Naive thymus-derived CD4-positive, alpha-beta T cell (primary cell): Measurements from ENCODE around the gene SLC6A13. TPM values are rescaled to one million over a fixed set of nuclear protein-coding genes. Genes with fewer than 3 reads are reported as not detected.
"Not testable (repeated sequence)": the region's sequence is repeated elsewhere in the genome, so short reads cannot be mapped to it uniquely, and the experiment has no call there.

Experiments used
- ATAC-seq: fragments of 150-1000 bp; cut with Tn5 transposase; 2 replicates; pipeline ENCODE4 v1.10.0; 2021; ENCODE audit warnings: mild to moderate bottlenecking, moderate library complexity
- CTCF ChIA-PET: fragments of 350-600 bp; sonication (Branson Sonifier 250); formaldehyde crosslinking; loops from one replicate; lab custom pipeline; 2021; ENCODE audit warnings: antibody characterized with exemption; lab: Charles Lee
- POLR2A ChIA-PET: fragments of 350-600 bp; sonication (Branson Sonifier 250); formaldehyde crosslinking; loops from one replicate; lab custom pipeline; 2021; ENCODE audit warnings: antibody characterized with exemption, inconsistent platforms; lab: Charles Lee
- DNase-seq, 9 donors: peaks; one replicate each; pipeline versions ENCODE4 v3.0.0 to v3.0.0-alpha.2; 2020 to 2022; ENCODE audit warnings: mixed read lengths in 1 of 9
- H3K27ac ChIP-seq: one replicate; pipeline ENCODE4 v1.7.0; 2013; ENCODE audit warnings: mild to moderate bottlenecking, low read depth, low read length, moderate library complexity
- H3K27me3 ChIP-seq, 2 donors: one replicate each; pipeline ENCODE4 v1.7.0; 2013; ENCODE audit warnings: low read length in 2 of 2, mild to moderate bottlenecking in 2 of 2, moderate library complexity in 2 of 2; ENCODE audit not compliant: control insufficient read depth in 2 of 2, insufficient read depth in 2 of 2
- H3K36me3 ChIP-seq, 3 experiments: 1 replicate in 2 of 3; 2 replicates in 1 of 3; pipeline ENCODE4 v1.7.0; 2013; ENCODE audit warnings: low read length in 3 of 3, mild to moderate bottlenecking in 3 of 3, moderate library complexity in 1 of 3; ENCODE audit not compliant: insufficient read depth in 3 of 3, control insufficient read depth in 2 of 3
- H3K4me1 ChIP-seq, 2 donors: one replicate each; pipeline ENCODE4 v1.7.0; 2013; ENCODE audit warnings: low read length in 2 of 2, mild to moderate bottlenecking in 2 of 2, moderate library complexity in 1 of 2; ENCODE audit not compliant: control insufficient read depth in 2 of 2, insufficient read depth in 2 of 2
- H3K4me3 ChIP-seq: 2 replicates; pipeline ENCODE4 v1.7.0; 2013; ENCODE audit warnings: mild to moderate bottlenecking, low read length
- H3K9me3 ChIP-seq, 3 experiments: 1 replicate in 2 of 3; 2 replicates in 1 of 3; pipeline ENCODE4 v1.7.0; 2013; ENCODE audit warnings: low read length in 3 of 3; ENCODE audit not compliant: control insufficient read depth in 2 of 3
- H3K27ac Mint-ChIP-seq, 9 donors: one replicate each; pipeline ENCODE4 v1.8.0; 2020 to 2022; ENCODE audit warnings: mixed read lengths in 9 of 9, mild to moderate bottlenecking in 8 of 9, moderate library complexity in 5 of 9, inconsistent platforms in 2 of 9
- H3K27me3 Mint-ChIP-seq, 5 donors: one replicate each; pipeline ENCODE4 v1.8.0; 2021 to 2022; ENCODE audit warnings: mixed read lengths in 5 of 5, mild to moderate bottlenecking in 1 of 5
- H3K36me3 Mint-ChIP-seq, 5 donors: one replicate each; pipeline ENCODE4 v1.8.0; 2020 to 2022; ENCODE audit warnings: mixed read lengths in 5 of 5, mild to moderate bottlenecking in 3 of 5, inconsistent platforms in 1 of 5
- H3K4me1 Mint-ChIP-seq, 7 donors: one replicate each; pipeline ENCODE4 v1.8.0; 2020 to 2022; ENCODE audit warnings: mixed read lengths in 7 of 7, mild to moderate bottlenecking in 3 of 7, inconsistent platforms in 1 of 7
- H3K4me3 Mint-ChIP-seq, 10 donors: one replicate each; pipeline ENCODE4 v1.8.0; 2020 to 2022; ENCODE audit warnings: mild to moderate bottlenecking in 10 of 10, mixed read lengths in 10 of 10, moderate library complexity in 6 of 10, inconsistent platforms in 2 of 10
- H3K9me3 Mint-ChIP-seq, 11 donors: one replicate each; pipeline ENCODE4 v1.8.0; 2020 to 2022; ENCODE audit warnings: mixed read lengths in 11 of 11, mild to moderate bottlenecking in 4 of 11, inconsistent platforms in 1 of 11, moderate library complexity in 1 of 11
- intact Hi-C, 2 donors: fragments of 100-400 bp; cut with micrococcal nuclease; formaldehyde crosslinking; loops; one replicate each; pipeline ENCODE4 v1.15.1; 2023
- polyA plus RNA-seq, 2 donors: library from polyadenylated mRNA; unstranded; fragments of 300-500 nt; fragmentation: Illumina TruSeq; gene quantifications; one replicate each; pipeline ENCODE4 v1.2.3, GENCODE V29; 2021
- total RNA-seq, 6 experiments: library from RNA in 5 of 6; stranded (reverse) in 5 of 6; gene quantifications; 1 replicate in 5 of 6; 2 replicates in 1 of 6; pipeline ENCODE4 v1.2.3 and lab custom pipeline; 2021 to 2026

SLC6A13 gene
- total RNA-seq (1 to 10 TPM in 1 of 5 experiments, under 1 TPM in 3, not detected in 1; 0.61 to 1.5 (median 0.74) TPM), polyA plus RNA-seq (not detected), total RNA-seq (lab: John Stamatoyannopoulos, UW) (not detected)

GRCh38 chr12:262817-263216 lies at the start of gene SLC6A13:
TSS of gene SLC6A13 (minus strand) at chr12:262836. CDS start at chr12:260052, 2,784 bp downstream.
- no peaks in the 10 kb centered on the region for H3K9me3 Mint-ChIP-seq
- H3K9me3 ChIP-seq, result no peaks in the 10 kb centered on the region
- H3K27me3 ChIP-seq, result peaks cover 2 to 4% of the 10 kb centered on the region in 2 donors
- H3K4me3 Mint-ChIP-seq, result peak within 1 kb of the TSS in 2 of 10 donors; percentile 19 to 42
- H3K27me3 Mint-ChIP-seq, result peaks cover 8 to 16% (median 13%) of the 10 kb centered on the region in 5 donors
- no peak for DNase-seq
- POLR2A ChIA-PET, result no interaction called here
- no peak within 1 kb of the TSS for H3K4me3 ChIP-seq
- ATAC-seq, result no peak
- peaks cover 0 to 9% of the 10 kb centered on the region in 2 donors for H3K4me1 ChIP-seq
- no peaks in the 10 kb centered on the region for H3K36me3 ChIP-seq
- no peaks in the 10 kb centered on the region for H3K36me3 Mint-ChIP-seq
- H3K27ac Mint-ChIP-seq, result peak within 1 kb of the TSS in 4 of 9 donors; percentile 27 to 87 (median 54)
- intact Hi-C loops, result no loop called here
- CTCF ChIA-PET, result no interaction called here
- no peak within 1 kb of the TSS for H3K27ac ChIP-seq
- peaks cover 0 to 37% (median 16%) of the 10 kb centered on the region in 7 donors for H3K4me1 Mint-ChIP-seq

- H3K4me1 ChIP-seq, result peaks cover 0 to 3% of the 10 kb centered on the region in 2 donors
- CTCF ChIA-PET, result no interaction called here
- POLR2A ChIA-PET, result no interaction called here
- peaks cover 6 to 90% (median 66%) of the 10 kb centered on the region in 5 donors for H3K36me3 Mint-ChIP-seq
- intact Hi-C loops, result no loop called here
- no peak overlapping the region for H3K27ac ChIP-seq
- no peaks in the 10 kb centered on the region for H3K9me3 ChIP-seq
- no peak for DNase-seq
- no peak overlapping the region for H3K4me3 ChIP-seq
- H3K27me3 Mint-ChIP-seq, result no peaks in the 10 kb centered on the region
- ATAC-seq, result no peak
- no peaks in the 10 kb centered on the region for H3K27me3 ChIP-seq
- H3K27ac Mint-ChIP-seq, result peak overlapping the region in 3 of 9 donors; percentile 21 to 54 (median 31)
- peaks cover 37 to 75% (median 49%) of the 10 kb centered on the region in 3 experiments for H3K36me3 ChIP-seq
- peaks cover 2 to 33% (median 23%) of the 10 kb centered on the region in 7 donors for H3K4me1 Mint-ChIP-seq
- no peak overlapping the region for H3K4me3 Mint-ChIP-seq
- H3K9me3 Mint-ChIP-seq, result no peaks in the 10 kb centered on the region
Observed at GRCh38 chr12:308511-308910, 45.9 kb upstream of the SLC6A13 start.

- intact Hi-C loops, result no loop called here
- Histone ChIP-seq H3K36me3 (peaks cover 34 to 72% (median 41%) of the 10 kb centered on the region in 3 experiments), H3K4me1 (peaks cover 0 to 3% of the 10 kb centered on the region in 2 donors), H3K4me3 (no peak overlapping the region), H3K9me3 (no peaks in the 10 kb centered on the region), H3K27me3 (no peaks in the 10 kb centered on the region), H3K27ac (no peak overlapping the region)
- Mint-ChIP-seq H3K36me3 (peaks cover 7 to 95% (median 70%) of the 10 kb centered on the region in 5 donors), H3K27ac (no peak overlapping the region), H3K4me1 (peaks cover 5 to 41% (median 31%) of the 10 kb centered on the region in 7 donors), H3K27me3 (no peaks in the 10 kb centered on the region), H3K4me3 (no peak overlapping the region), H3K9me3 (peaks cover 0 to 8% (median 0%) of the 10 kb centered on the region in 11 donors)
- no peak for ATAC-seq
- ChIA-PET CTCF (no interaction called here), POLR2A (no interaction called here)
- no peak for DNase-seq
Observed at GRCh38 chr12:307406-307805, 44.8 kb upstream of the SLC6A13 start.

- H3K9me3 Mint-ChIP-seq, result peaks cover 0 to 21% (median 14%) of the 10 kb centered on the region in 11 donors
- H3K4me3 Mint-ChIP-seq, result peak overlapping the region in 1 of 10 donors; percentile 22
- Histone ChIP-seq H3K27me3 (no peaks in the 10 kb centered on the region), H3K4me1 (peaks cover 0 to 3% of the 10 kb centered on the region in 2 donors), H3K27ac (no peak overlapping the region), H3K4me3 (no peak overlapping the region), H3K36me3 (peaks cover 20 to 51% (median 23%) of the 10 kb centered on the region in 3 experiments), H3K9me3 (no peaks in the 10 kb centered on the region)
- ChIA-PET CTCF (no interaction called here), POLR2A (no interaction called here)
- no peak for DNase-seq
- H3K27ac Mint-ChIP-seq, result no peak overlapping the region
- no peaks in the 10 kb centered on the region for H3K27me3 Mint-ChIP-seq
- peaks cover 29 to 67% (median 57%) of the 10 kb centered on the region in 7 donors for H3K4me1 Mint-ChIP-seq
- H3K36me3 Mint-ChIP-seq, result peaks cover 31 to 96% (median 80%) of the 10 kb centered on the region in 5 donors
- intact Hi-C loops, result no loop called here
- ATAC-seq, result no peak
Observed at GRCh38 chr12:304805-305204, 42.2 kb upstream of the SLC6A13 start.

- H3K4me3 Mint-ChIP-seq, result peak overlapping the region in 9 of 10 donors; percentile 2 to 62 (median 21)
- peak overlapping the region in 6 of 9 donors; percentile 6 to 65 (median 44) for H3K27ac Mint-ChIP-seq
- H3K27ac ChIP-seq, ATAC-seq, H3K27me3 ChIP-seq, POLR2A ChIA-PET, intact Hi-C loops, CTCF ChIA-PET, H3K9me3 ChIP-seq, H3K27me3 Mint-ChIP-seq, H3K4me3 ChIP-seq, H3K4me1 ChIP-seq: not testable (repeated sequence)
- peaks cover 37 to 81% (median 69%) of the 10 kb centered on the region in 7 donors for H3K4me1 Mint-ChIP-seq
- DNase-seq, result peak in 3 of 9 donors; percentile 3 to 9 (median 7)
- H3K36me3 Mint-ChIP-seq, result peaks cover 44 to 97% (median 83%) of the 10 kb centered on the region in 5 donors
- H3K9me3 Mint-ChIP-seq, result peaks cover 0 to 34% (median 15%) of the 10 kb centered on the region in 11 donors
- peaks cover 15 to 40% (median 17%) of the 10 kb centered on the region in 3 experiments for H3K36me3 ChIP-seq
Observed at GRCh38 chr12:302766-303165, 40.1 kb upstream of the SLC6A13 start.

GRCh38 chr12:300166-300565 lies 37.5 kb upstream of the SLC6A13 start:
- peaks cover 41 to 94% (median 84%) of the 10 kb centered on the region in 5 donors for H3K36me3 Mint-ChIP-seq
- intact Hi-C loops, H3K27ac ChIP-seq, CTCF ChIA-PET, H3K4me1 ChIP-seq, H3K27me3 Mint-ChIP-seq, POLR2A ChIA-PET, ATAC-seq, H3K9me3 ChIP-seq, DNase-seq, H3K27me3 ChIP-seq, H3K4me3 ChIP-seq: not testable (repeated sequence)
- H3K4me1 Mint-ChIP-seq, result peaks cover 37 to 67% (median 63%) of the 10 kb centered on the region in 7 donors
- H3K9me3 Mint-ChIP-seq, result peaks cover 0 to 34% (median 15%) of the 10 kb centered on the region in 11 donors
- H3K4me3 Mint-ChIP-seq, result peak overlapping the region in 4 of 10 donors; percentile 11 to 46 (median 25)
- H3K36me3 ChIP-seq, result peaks cover 13 to 39% (median 14%) of the 10 kb centered on the region in 3 experiments
- peak overlapping the region in 3 of 9 donors; percentile 16 to 61 (median 19) for H3K27ac Mint-ChIP-seq
